GM12878 (cell line): ENCODE measurements around the gene MBIP. TPM values are rescaled to one million over a fixed set of nuclear protein-coding genes. Genes with fewer than 3 reads are reported as not detected.

Source experiments
- ATAC-seq: fragments of 200-7000 bp; cut with Tn5 transposase; 3 replicates; pipeline ENCODE4 v1.9.1; 2020; ENCODE audit warnings: mild to moderate bottlenecking, moderate library complexity
- BruUV-seq: library from RNA; stranded (reverse); fragments of 400-500 nt; replicated peaks from 2 replicates; lab custom pipeline; 2021; lab: Mats Ljungman, UMichigan
- CTCF ChIA-PET: fragments of 300-600 bp; sonication (Branson Sonifier 250); formaldehyde crosslinking; extraction: SDS; loops from one replicate; lab custom pipeline; 2021; ENCODE audit warnings: inconsistent platforms; lab: Yijun Ruan, JAX
- POLR2A ChIA-PET: fragments of 350-600 bp; formaldehyde crosslinking; extraction: SDS; loops from one replicate; lab custom pipeline; 2021; ENCODE audit warnings: inconsistent platforms; lab: Charles Lee
- RAD21 ChIA-PET: fragments of 300-600 bp; sonication (Branson Sonifier 250); formaldehyde crosslinking; loops from one replicate; lab custom pipeline; 2023; ENCODE audit warnings: antibody characterized with exemption; ENCODE audit not compliant: unreplicated experiment; lab: Charles Lee
- SMC1A ChIA-PET: fragments of 300-600 bp; sonication (Branson Sonifier 250); formaldehyde crosslinking; loops from one replicate; lab custom pipeline; 2023; ENCODE audit not compliant: unreplicated experiment, uncharacterized antibody; lab: Charles Lee
- DNase-seq: peaks from one replicate; pipeline ENCODE4 v3.0.0-alpha.2; 2011; ENCODE audit warnings: low read depth, low spot score
- FAIRE-seq: peaks from 3 replicates; lab custom pipeline; 2011; peaks lifted over from hg19 to GRCh38; lab: Jason Lieb, UNC
- H2AFZ ChIP-seq: 2 replicates; pipeline ENCODE4 v1.6.0; 2011; ENCODE audit warnings: low read depth, low read length, control low read depth; ENCODE audit not compliant: control insufficient read depth
- H3K27ac ChIP-seq: 2 replicates; pipeline ENCODE4 v1.5.1; 2011; ENCODE audit warnings: control low read depth; ENCODE audit not compliant: control insufficient read depth, insufficient read depth
- H3K27me3 ChIP-seq, 2 experiments: replicated peaks in 1 of 2; 2 replicates each; pipeline versions ENCODE4 v1.6.0 to v1.6.1; 2011; ENCODE audit warnings: low read length in 1 of 2; ENCODE audit not compliant: control insufficient read depth in 2 of 2, insufficient read depth in 2 of 2
- H3K36me3 ChIP-seq, 2 experiments: 2 replicates each; pipeline ENCODE4 v1.5.1; 2011; ENCODE audit warnings: low read length in 1 of 2; ENCODE audit not compliant: control insufficient read depth in 2 of 2, insufficient read depth in 2 of 2
- H3K4me1 ChIP-seq: 2 replicates; pipeline ENCODE4 v1.6.1; 2011; ENCODE audit warnings: mild to moderate bottlenecking, low read length, moderate library complexity, mixed read lengths; ENCODE audit not compliant: control insufficient read depth, insufficient read depth
- H3K4me2 ChIP-seq: 2 replicates; pipeline ENCODE4 v1.6.0; 2011; ENCODE audit warnings: control low read depth; ENCODE audit not compliant: control insufficient read depth, insufficient read depth
- H3K4me3 ChIP-seq: fragments of 200-600 bp; sonication (generic); 2 replicates; pipeline ENCODE4 v1.5.1; 2016
- H3K79me2 ChIP-seq: 2 replicates; pipeline ENCODE4 v1.6.0; 2011; ENCODE audit warnings: low read length; ENCODE audit not compliant: control insufficient read depth, insufficient read depth
- H3K9ac ChIP-seq: 2 replicates; pipeline ENCODE4 v1.8.0; 2011; ENCODE audit warnings: low read length, control low read depth, mixed read lengths; ENCODE audit not compliant: control insufficient read depth, insufficient read depth
- H3K9me3 ChIP-seq: replicated peaks from 3 replicates; pipeline ENCODE4 v1.5.1; 2011; ENCODE audit warnings: mild to moderate bottlenecking, low read length; ENCODE audit not compliant: control insufficient read depth, insufficient read depth
- H4K20me1 ChIP-seq: 2 replicates; pipeline ENCODE4 v1.6.0; 2011; ENCODE audit not compliant: control insufficient read depth, insufficient read depth
- CEBPZ ChIP-seq: fragments of 150-350 bp; IDR thresholded peaks from 2 replicates; pipeline ENCODE4 v1.6.1; 2016; ENCODE audit warnings: low read depth, low read length
- CHD2 ChIP-seq: IDR thresholded peaks from 2 replicates; pipeline ENCODE4 v1.6.1; 2011; ENCODE audit warnings: low read depth, low read length, improper control_type of control experiment, borderline replicate concordance
- EED ChIP-seq: sonication (generic); IDR thresholded peaks from 2 replicates; pipeline ENCODE4 v1.6.1; 2016; ENCODE audit warnings: antibody characterized with exemption, low read depth
- FOXM1 ChIP-seq: IDR thresholded peaks from 2 replicates; pipeline ENCODE4 v1.6.1; 2012; ENCODE audit warnings: low read depth, mild to moderate bottlenecking, inconsistent platforms, low read length, moderate library complexity
- IRF5 ChIP-seq: fragments of 450-650 bp; IDR thresholded peaks from 2 replicates; pipeline ENCODE4 v1.6.1; 2017; ENCODE audit warnings: borderline replicate concordance
- JUND ChIP-seq: IDR thresholded peaks from 2 replicates; pipeline ENCODE4 v1.6.1; 2012; ENCODE audit warnings: low read depth, mild to moderate bottlenecking, low read length, improper control_type of control experiment, moderate library complexity
- MEF2A ChIP-seq: IDR thresholded peaks from 2 replicates; pipeline ENCODE4 v1.6.1; 2011; ENCODE audit warnings: low read depth, mild to moderate bottlenecking, low read length, moderate library complexity; ENCODE audit not compliant: insufficient read depth
- NR2C2 ChIP-seq: IDR thresholded peaks from 2 replicates; pipeline ENCODE4 v1.6.1; 2011; ENCODE audit warnings: borderline replicate concordance, low read depth; ENCODE audit not compliant: control insufficient read depth, insufficient read length
- PAX8 ChIP-seq: fragments of 450-650 bp; IDR thresholded peaks from 2 replicates; pipeline ENCODE4 v1.6.1; 2017; ENCODE audit warnings: mild to moderate bottlenecking, moderate library complexity
- SKIL ChIP-seq: fragments of 450-650 bp; IDR thresholded peaks from 2 replicates; pipeline ENCODE4 v1.6.1; 2017; ENCODE audit warnings: mild to moderate bottlenecking, low read depth, inconsistent platforms; ENCODE audit not compliant: poor library complexity, severe bottlenecking
- SMC3 ChIP-seq: IDR thresholded peaks from 2 replicates; pipeline ENCODE4 v1.6.1; 2011; ENCODE audit warnings: low read length, improper control_type of control experiment, borderline replicate concordance
- ZZZ3 ChIP-seq: IDR thresholded peaks from 2 replicates; pipeline ENCODE4 v1.6.1; 2011; ENCODE audit warnings: low read depth; ENCODE audit not compliant: control insufficient read depth, insufficient read length
- WGBS: methylation state at CpG from one replicate; pipeline ENCODE4 v1.1.6; 2016; ENCODE audit warnings: low lambda C conversion rate; ENCODE audit not compliant: insufficient replicate concordance, insufficient coverage; ENCODE audit errors: missing lambda C conversion rate; 5-methylcytosine and 5-hydroxymethylcytosine counted together
- in situ Hi-C: fragments of 300-500 bp; cut with MboI; formaldehyde crosslinking; loops from 9 replicates; pipeline ENCODE4 v1.14.3; 2018; ENCODE audit warnings: mixed read lengths
- intact Hi-C: fragments of 100-400 bp; cut with micrococcal nuclease; formaldehyde crosslinking; loops from one replicate; pipeline ENCODE4 v1.14.2; 2022; ENCODE audit not compliant: unreplicated experiment
- polyA plus RNA-seq, 11 experiments: library from polyadenylated mRNA; depleted of rRNA in 4 of 11; unstranded in 6 of 11; stranded (reverse) in 5 of 11; fragments of >200 nt; fragmentation: Nextera tagmentation in 4 of 11; fragmentation: Illumina TruSeq in 1 of 11; extraction: Ambion mirVana in 4 of 11; extraction: Trizol in 1 of 11; gene quantifications; 1 replicate in 1 of 11; 2 replicates in 10 of 11; pipeline versions ENCODE4 v1.2.1 to v1.2.3, GENCODE V29; 2011 to 2016; ENCODE audit warnings: inconsistent platforms in 2 of 11, missing spikeins in 2 of 11, low read depth in 1 of 11
- total RNA-seq, 4 experiments: library from RNA; depleted of rRNA in 3 of 4; stranded (reverse); fragments of >200 nt in 3 of 4; fragmentation: Illumina TruSeq in 1 of 4; extraction: Trizol in 1 of 4; gene quantifications; 2 replicates each; pipeline versions ENCODE4 v1.2.1 to v1.2.3, GENCODE V29; 2013 to 2021

Gene MBIP
- total and polyA plus RNA-seq, 10 of the 15 experiments (the other 5 are each of a cell fraction or from before 2014, with no cell fraction given): 9.0 to 43.5 (median 32.1) TPM

GRCh38 chr14:36264595-36264994 lies 55.8 kb downstream of the MBIP start:
- no peaks in the 10 kb centered on the region for H3K9me3 ChIP-seq
- H3K4me2 ChIP-seq: no peak overlapping the region
- no peaks in the 10 kb centered on the region for H3K4me1 ChIP-seq
- BruUV-seq: no TSS peak
- ChIA-PET POLR2A (no interaction called here), CTCF (no interaction called here), RAD21 (no interaction called here), SMC1A (interaction anchor here (0.6 kb wide), 1 partner anchor 13 kb away, joined by 3 read pairs; no protein-coding TSS in a partner anchor)
- no peak overlapping the region for H3K9ac ChIP-seq
- FAIRE-seq (no peak), DNase-seq (no peak), ATAC-seq (no peak)
- intact Hi-C loops (no loop called here), in situ Hi-C loops (no loop called here)
- H3K27ac ChIP-seq: no peak overlapping the region
- H3K79me2 ChIP-seq: no peaks in the 10 kb centered on the region
- H3K4me3 ChIP-seq: no peak overlapping the region
- H3K36me3 ChIP-seq: no peaks in the 10 kb centered on the region
- H3K27me3 ChIP-seq: no peaks in the 10 kb centered on the region
- 73% methylated on average over 2 of the region's 2 CpGs for WGBS
- no peak overlapping the region for H2AFZ ChIP-seq
- TF ChIP-seq SMC3: no peak
- no peak for TF ChIP-seq FOXM1
- no peak for TF ChIP-seq SKIL
- no peak for TF ChIP-seq CEBPZ
- no peak for TF ChIP-seq MEF2A
- no peak for TF ChIP-seq NR2C2
- no peak for TF ChIP-seq PAX8
- TF ChIP-seq EED: no peak
- no peak for TF ChIP-seq JUND
- TF ChIP-seq ZZZ3: no peak
- no peak for TF ChIP-seq CHD2
- TF ChIP-seq IRF5: no peak
- no peaks in the 10 kb centered on the region for H4K20me1 ChIP-seq
